GM19463 (cell line): ENCODE data around the gene ZBED2.

Experiments
- ATAC-seq: cut with Tn5 transposase; IDR thresholded peaks from one replicate; pipeline ENCODE4 v1.9.1; 2021; ENCODE audit warnings: mild to moderate bottlenecking, moderate library complexity; ENCODE audit not compliant: unreplicated experiment

The ZBED2 gene

GRCh38 chr3:111604119-111604518 is 9.0 kb upstream of the ZBED2 start:
- peak; percentile 40 for ATAC-seq

GRCh38 chr3:111603679-111604078 is 8.5 kb upstream of the ZBED2 start:
- peak; percentile 56 for ATAC-seq

- ATAC-seq: no peak
These were observed 6.7 kb upstream of the ZBED2 start for GRCh38 chr3:111601810-111602209.

- ATAC-seq: no peak
These were observed 3.4 kb upstream of the ZBED2 start for GRCh38 chr3:111598552-111598951.

GRCh38 chr3:111598139-111598538 is 3.0 kb upstream of the ZBED2 start:
- no peak for ATAC-seq

- ATAC-seq: no peak
These were observed 1.2 kb upstream of the ZBED2 start for GRCh38 chr3:111596328-111596727.

- no peak for ATAC-seq
These were observed 365 bp downstream of the ZBED2 start for GRCh38 chr3:111594781-111595180.

- ATAC-seq: peak; percentile 63
These were observed 941 bp downstream of the ZBED2 start for GRCh38 chr3:111594205-111594604.

- ATAC-seq: peak; percentile 1
These were observed 1.5 kb downstream of the ZBED2 start for GRCh38 chr3:111593666-111594065.

GRCh38 chr3:111592936-111593335 is 2.2 kb downstream of the ZBED2 start:
- ATAC-seq: peak; percentile 34

- no peak for ATAC-seq
These were observed 3.0 kb downstream of the ZBED2 start for GRCh38 chr3:111592143-111592542.

GRCh38 chr3:111591555-111591954 is 3.6 kb downstream of the ZBED2 start:
- no peak for ATAC-seq

- no peak for ATAC-seq
These were observed 5.0 kb downstream of the ZBED2 start for GRCh38 chr3:111590143-111590491.

GRCh38 chr3:111589303-111590142 is 5.6 kb downstream of the ZBED2 start:
- no peak for ATAC-seq

GRCh38 chr3:111588527-111588926 is 6.6 kb downstream of the ZBED2 start:
- no peak for ATAC-seq

GRCh38 chr3:111585217-111585616 is 9.9 kb downstream of the ZBED2 start:
- ATAC-seq: no peak

- no peak for ATAC-seq
These were observed 10.4 kb downstream of the ZBED2 start for GRCh38 chr3:111584744-111585143.

- no peak for ATAC-seq
These were observed 13.0 kb downstream of the ZBED2 start for GRCh38 chr3:111582120-111582474.

GRCh38 chr3:111581403-111582119 is 13.6 kb downstream of the ZBED2 start:
- no peak for ATAC-seq

GRCh38 chr3:111579495-111579894 is 15.7 kb downstream of the ZBED2 start:
- ATAC-seq: no peak

- ATAC-seq: no peak
These were observed 16.3 kb downstream of the ZBED2 start for GRCh38 chr3:111578867-111579266.
